GM19043 (cell line): ENCODE results near the gene RNF144A.
A peak's percentile ranks its signal among the peaks of the same experiment; 100 is the strongest.

ENCODE experiments used
- ATAC-seq: cut with Tn5 transposase; IDR thresholded peaks from one replicate; pipeline ENCODE4 v1.9.1; 2021; ENCODE audit warnings: low read depth; ENCODE audit not compliant: unreplicated experiment

Gene RNF144A

DNA sequence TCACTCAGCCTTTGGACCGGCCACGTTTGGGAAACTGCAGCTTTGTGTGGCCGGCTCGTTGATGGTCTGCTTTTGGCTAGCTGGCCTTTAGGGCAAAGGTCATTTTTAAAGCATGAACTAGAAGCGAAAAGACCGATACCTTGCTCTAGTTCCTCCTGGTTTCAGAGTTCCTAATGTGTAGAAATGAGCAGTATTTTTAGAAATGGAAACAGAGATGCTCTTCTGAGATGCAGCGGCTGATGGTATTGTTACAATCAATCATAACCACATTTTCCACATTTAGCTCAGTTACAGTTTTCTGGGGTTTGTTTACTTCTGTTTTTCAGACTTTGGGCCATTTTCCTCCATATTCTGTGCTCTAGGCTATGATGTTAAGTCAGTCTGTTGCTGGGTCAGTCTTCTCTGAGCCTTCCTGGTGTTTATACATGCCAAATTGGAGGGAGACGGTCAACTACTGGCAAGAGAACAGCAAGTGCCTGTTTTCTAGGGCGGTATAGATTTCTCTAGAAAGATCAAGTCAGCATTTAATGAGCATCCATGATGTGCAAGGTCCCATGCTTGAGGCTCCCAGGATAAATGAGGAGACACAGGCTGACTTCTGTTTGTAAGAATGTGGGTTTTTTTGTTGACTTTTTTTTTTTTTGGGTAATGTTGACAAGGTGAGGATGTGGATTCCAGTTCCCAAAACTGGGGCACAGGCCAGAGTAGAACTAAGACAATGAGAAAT is 28.0 kb downstream of the RNF144A start:
- ATAC-seq, result peak; percentile 90

DNA sequence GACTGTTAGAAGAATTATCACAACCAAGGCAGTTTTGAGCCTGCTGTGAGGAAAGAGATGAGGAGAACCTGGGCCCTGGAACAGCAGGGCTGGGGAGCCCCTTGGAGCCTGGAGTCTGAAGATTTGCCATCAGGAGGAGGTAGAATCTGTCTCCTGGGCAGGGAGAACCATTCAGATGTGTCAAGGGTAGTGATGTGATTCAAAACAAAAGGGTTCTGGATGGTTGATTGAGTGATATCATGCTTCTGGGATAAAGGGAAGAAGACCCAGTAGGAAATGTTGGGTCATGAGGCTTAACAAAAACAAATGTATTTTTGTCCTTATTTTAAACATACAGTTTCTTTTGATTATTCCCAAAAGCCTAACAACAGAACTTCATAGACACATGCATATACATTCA is 28.6 kb downstream of the RNF144A start:
- no peak for ATAC-seq

DNA sequence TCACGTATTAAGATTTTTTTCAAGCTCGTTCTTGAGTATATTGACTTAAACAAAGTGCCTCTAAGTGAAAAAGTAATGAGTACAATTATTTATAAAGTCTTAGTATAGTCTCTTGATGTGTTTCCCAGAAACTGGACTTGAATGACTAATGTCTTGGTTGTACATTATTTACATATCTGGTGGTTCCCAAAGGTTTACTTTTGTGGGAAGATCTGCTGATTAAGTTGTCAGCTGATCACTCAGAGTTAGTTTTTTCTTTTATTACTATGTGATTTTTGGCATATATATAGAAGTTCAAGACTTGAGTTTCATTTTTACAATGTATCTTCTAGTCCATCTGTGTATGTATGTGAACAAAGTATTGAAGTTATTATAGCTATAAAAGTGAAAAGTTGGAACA is 29.5 kb downstream of the RNF144A start:
- no peak for ATAC-seq

DNA sequence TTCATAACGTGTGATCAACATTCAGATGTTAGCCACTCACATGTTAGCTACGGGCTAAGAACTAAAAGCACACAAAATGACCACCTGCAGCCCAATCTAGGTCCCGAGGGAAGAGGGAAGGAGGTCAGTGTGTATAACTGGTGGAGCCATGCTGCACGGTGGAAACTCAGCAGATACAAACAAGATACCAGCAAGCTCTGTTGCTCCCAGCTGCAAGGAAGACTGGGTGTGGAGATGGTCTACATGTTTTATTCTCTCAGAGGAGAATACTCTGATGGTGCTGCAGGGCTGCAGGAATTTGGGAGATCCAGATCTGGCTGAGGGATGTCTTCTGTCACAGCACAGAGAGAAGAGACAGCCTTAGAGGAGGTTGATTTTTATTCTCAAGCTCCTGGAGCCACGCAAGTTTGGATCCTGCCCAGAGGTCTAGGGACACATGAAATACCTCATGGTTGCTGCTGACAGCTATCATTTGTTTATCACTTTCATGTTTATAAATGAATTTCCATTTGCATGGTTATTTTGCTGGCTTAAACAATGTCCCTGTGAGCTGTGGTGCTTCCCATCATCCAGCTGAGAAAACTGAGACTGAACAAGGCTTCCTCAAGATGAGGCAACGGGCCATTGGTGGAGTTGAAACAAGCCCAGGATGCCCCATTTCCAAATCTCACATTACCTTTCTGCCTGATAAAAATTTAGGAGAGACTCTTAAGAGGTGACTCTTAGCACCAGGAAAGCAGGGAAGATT is 30.9 kb downstream of the RNF144A start:
- no peak for ATAC-seq

DNA sequence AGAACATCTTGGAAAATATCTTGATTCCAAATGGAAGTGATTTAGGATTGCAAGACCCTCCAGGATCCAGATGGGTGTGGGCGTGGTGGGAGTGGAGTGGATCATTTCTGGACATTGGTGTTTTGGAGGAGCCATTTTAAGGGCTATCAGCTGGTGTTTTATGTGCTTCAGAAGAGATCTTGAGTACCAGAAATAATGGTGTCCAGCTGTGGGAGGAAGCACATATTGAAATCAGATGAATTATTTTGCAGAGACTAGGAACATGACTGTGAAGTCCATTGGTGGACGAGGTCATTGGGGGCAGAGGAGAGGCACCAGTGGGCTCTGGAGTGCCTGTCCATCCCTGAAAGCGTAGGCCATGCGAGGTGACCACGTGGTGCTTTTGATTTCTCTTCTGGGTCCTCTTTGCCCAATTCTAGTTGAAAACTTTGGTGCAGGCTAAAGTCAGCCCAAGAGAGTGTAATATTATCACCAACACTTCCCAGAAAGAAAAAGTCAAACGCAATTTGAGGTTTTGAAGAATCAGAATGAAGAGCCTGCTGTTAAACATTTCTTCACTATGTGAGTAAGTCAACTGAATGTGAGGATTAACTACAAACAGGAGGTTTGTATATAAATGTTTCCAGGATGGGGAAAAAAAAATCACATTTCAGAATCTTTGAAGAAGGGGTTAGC is 31.6 kb downstream of the RNF144A start:
- ATAC-seq, result no peak

DNA sequence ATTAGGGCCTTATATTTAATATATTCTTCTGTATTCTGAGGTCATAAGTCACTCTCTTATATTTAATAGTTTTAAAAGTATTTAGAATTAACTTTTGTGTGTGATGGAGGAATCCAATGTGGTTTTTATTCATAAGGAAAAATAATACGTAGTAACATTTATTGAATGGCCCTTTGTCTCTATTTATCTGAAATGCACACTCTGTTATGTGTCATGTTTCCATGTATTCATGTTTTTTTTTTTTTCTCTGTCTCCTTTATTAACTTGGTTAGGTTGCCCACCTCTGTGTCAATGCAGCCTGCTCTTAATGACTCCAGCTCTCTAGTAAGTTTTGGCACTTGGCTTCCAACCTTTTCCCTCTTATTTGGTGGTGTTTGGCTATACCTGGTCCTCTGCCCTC is 33.8 kb downstream of the RNF144A start:
- no peak for ATAC-seq

DNA sequence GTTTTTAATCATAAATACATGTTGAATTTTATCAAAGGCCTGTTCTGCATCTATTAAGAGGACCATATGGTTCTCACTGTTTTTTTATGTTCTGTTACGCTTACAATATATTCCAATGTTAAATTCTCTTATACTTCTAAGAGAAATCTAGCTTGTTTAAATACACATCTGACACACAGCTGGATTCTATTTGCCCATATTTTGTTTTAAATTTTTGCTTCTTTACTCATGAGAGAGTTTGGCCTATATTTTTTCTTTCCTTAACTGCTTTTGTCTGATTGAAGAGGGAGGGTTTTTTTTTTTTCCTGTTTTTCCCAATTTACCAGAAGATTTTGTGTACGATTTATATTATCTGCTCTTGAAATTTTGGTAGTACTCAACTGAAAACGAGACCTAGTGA is 34.9 kb downstream of the RNF144A start:
- no peak for ATAC-seq

DNA sequence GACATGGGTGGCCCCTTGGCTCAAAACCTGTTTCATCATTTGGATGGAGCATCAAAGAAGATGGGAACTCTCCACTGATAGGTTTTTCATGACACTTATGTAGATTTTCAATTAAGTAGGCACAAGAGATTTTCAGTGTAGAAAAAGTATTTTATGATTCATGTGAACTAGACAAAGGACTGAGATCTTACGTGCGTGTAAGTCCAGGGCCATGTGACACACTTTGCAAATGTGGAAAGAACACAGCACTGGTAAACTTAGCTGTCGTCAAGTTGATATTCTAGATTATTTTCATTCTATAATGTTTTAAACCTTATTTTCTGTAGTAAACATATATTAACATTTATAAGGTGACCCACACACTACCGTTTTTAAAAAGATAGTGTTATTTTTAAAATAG is 37.4 kb downstream of the RNF144A start:
- ATAC-seq, result no peak

DNA sequence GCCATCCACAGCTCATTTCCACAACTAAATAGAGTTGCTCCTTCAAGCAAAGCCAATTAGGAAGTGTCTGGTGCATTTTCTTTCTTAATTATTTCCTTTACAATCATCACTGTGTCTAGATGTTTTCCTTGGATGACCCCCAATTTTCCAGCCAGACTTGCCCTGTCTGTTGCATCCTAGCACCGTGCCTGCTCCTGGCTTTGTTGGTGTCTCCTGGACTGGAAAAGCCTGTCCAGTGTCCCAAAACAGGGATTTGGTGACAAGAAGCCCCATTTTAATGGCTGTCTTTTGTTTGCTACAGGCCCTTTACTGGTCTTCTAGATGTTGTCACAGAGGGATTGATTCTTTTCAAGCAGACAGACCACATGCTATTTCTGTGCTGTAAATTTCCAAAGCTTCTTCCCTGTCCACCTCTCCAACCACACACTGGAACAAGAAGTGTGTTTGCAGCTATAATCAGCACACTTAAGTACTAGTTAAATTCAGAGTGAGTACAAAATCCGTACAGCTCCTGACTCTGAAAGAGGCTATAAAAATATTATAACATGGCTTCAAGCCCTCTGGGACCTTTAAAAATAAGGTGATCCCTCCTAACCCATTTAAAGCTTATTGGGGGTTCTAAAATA is 38.4 kb downstream of the RNF144A start:
- no peak for ATAC-seq

DNA sequence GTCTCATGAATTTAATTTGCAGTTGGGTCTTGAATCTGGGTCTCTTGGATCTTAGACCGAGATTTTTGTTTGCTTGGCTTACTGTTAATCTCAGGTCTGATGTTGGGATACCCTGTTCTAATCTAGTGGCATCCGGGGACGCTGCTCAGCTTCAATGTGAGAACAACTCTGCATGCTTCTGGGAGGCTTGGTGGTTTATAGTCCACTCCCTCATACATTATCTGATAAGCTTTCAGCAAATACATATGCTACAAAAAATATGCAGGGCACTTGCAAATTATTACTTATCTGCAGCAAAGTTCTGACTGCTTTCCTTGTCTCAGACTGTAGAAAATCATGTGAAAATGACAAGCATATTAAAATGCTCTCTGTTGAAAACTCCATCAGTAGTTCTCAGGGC is 39.4 kb downstream of the RNF144A start:
- ATAC-seq, result no peak

DNA sequence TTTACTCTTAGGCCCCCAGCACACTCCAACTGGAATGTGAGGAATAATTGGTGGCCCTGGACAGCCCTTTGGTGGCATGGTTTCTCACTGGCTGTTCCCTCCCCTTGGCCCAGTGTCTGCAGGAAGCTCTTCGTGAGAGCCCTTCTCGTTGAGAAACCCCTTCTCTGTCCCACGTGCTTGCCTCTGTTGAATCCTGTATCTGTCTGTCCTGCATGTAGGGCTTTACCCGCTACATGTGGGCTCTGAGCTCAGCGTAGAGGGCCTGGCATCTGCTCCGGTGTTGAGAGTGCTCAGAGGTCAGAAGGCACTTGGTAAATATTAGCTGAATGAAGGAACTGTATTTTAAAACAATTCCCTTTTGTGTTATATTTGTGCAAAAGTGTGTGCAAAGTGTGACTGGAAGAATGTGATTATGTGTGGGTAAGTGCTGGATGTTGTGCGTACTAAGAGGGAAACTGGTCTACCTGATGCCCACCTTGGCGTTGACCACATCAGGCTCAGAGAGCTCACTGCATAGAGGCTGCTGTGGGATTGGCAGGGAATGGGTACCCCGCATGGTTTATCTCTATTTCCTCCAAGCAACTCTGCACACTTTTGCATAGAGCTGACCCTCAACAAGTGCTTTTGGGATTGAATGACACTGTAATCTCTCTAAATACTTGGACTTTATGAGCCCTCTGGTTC is 40.0 kb downstream of the RNF144A start:
- ATAC-seq, result no peak

DNA sequence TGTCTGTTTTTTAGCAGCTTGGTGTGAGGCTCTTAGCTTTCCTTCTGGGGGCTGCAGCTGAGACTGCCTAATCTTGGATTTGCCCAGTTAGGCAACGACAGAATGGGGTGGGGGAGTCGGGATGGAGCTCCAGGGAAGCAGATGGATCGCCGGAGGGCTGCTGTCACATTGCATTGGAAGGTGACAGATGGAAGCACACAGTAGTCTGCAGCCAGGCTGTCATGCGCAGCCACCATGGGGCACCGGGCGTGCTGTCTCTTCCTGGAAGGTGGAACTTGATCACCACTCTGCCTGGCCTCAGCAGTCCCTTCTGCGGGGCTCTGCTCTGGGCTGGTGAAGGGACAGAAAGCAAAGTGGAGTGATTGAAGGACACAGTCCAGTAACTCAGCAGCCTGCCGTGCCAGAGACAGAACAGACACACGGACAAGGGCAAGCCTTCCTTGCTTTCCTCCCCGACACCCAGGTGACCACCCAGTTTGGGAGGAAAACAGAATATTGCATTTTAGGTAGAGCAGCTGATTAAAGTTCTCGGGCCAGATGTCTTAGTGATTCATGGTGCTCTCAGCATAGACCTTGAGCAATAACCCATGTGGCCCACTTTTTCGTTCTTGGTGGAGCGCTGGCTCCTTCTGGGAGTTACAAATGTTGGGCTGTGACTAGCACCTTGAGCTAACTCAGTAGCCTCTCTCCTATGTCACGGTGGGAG is 40.9 kb downstream of the RNF144A start:
- ATAC-seq, result no peak

DNA sequence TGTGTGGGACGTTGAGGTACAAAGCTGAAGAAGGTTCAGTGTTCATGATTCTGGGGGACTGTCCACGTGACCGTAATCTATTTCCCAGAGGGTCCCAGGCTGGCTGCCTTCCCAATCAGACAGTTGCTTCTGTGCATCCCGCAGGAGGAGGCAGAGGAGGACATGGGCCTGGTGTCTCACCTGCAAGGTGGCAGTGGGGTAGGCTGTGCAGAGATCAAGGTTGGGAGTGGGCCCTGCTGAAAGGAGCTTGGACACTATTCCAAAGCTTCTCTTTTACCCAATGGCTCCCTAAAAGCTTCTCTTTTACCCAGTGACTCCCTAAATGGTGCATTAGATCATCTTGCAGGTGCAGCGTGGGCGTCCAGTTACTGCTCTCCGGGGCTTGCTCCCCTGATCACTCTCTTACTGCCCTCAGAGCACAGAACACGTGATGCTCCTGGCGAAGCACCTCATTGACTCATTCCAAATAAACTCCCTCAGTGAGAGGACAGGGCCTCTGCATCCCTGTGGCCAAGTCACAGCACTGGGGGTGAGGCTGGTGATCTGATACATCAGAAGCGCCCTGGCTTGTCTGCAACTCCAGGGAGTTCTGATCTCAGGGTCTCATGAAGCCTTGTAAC is 41.5 kb downstream of the RNF144A start:
- ATAC-seq, result no peak

DNA sequence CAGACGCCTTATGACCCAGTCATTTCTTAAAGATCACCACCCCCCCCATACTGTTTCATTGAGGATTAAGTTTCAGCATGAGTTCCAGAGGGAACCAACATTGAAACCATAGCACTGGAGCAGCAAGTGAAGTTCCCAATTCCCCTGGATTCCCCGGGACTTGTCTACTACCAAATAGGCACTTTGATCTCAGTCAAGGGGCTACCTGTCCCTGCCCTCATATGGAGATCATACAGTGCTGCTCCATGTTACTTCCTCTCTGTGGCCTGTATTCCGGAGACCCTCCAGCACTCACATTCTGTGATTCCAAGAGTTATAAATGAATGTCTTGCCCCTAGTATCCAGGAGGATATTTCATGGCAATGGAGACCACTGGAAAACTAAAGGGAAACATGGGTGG is 42.5 kb downstream of the RNF144A start:
- ATAC-seq, result no peak

DNA sequence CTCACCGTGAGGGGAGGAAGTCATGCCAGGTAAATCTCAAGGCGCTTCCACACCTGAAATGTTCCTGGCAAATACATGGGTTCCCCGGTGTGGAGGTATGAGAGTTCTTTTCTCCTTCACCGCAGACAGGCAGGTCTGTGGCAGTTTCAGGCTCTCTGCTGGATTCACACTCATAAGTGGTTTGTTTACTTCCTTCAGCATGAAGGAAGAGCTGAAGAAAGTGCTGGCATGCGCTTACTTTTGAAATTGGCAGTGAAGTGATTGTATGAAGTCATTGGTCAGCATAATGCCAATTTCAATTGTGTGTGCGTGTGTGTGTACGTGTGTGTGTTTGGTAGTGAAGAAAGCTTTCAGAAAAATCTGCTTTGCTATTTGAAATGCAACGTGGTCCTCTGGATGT is 43.4 kb downstream of the RNF144A start:
- ATAC-seq, result no peak

DNA sequence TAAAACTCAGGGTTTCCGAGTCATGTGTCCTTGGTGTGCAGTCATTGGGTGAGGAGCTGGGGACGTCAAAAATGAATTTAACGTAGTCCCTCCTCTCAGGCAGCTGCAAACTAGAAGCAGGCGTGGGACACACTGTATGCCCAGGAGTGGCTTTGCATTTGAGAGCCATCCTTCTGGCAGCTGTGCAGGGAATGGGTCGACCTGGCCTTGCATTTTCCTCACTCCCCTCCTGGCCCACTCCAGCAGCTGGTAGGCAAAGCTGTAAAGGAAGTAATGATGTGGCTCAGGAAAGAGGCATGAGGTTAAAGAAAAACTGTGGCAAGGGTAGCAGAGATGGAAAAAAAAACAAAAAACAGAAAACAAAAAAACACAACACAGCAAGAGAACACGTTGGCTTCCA is 46.5 kb downstream of the RNF144A start:
- no peak for ATAC-seq

DNA sequence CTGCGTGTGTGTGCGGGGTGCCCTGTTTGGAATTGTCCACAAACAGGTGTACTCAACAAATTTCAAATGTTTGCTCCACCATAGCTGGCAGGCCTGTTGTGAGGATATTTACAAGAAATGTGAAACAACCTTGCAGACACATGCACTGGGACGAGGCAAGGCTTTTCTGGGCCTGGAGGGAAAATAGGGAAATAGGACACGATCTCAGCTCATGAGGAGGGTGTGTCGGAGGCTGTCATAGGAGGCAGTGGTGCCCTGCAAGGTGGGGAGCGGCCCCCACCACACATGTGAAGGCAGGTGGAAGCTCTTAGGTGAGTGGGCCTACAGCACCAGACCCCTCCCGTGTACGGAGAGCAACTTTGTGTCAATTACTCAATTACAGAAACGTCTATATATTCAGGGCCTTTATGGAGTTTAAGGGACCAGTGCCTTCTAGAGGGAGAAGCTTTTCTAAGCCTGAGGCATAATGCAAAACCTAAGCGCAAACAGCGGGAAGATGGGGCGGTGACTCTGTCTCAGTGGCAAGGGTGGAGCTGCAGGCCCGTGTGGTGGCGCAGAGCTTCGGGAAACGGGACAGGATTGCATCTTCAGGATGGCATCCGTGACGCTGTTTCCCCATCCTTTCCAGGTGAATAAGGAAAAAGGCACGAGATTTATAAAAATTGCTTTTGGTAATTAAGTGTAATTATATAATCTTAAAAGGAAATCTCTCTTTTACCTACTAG is 48.0 kb downstream of the RNF144A start:
- no peak for ATAC-seq

DNA sequence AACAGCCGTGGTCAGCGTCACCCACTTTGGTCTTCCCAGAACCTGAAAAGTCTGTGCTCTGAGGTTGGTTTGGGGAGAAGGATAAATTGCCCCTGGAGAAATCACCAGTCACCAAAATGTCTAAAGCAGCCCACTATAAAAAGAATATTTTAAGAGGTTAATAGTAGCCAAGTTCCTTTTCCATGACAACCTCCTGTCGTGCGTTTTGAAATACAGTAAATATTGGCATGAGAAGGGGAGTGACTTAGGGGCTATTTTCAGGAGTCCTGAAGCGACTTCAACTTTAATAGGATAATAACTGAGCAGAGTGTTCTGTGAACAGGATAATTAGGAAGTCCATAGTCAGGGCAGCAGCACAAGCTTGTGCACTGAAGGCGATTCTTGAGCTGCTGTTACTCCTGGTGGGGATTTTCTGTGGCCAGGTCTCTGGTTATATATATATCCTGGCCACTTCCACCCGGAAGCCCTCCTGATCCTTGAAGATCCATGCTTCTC is 49.3 kb downstream of the RNF144A start:
- no peak for ATAC-seq

DNA sequence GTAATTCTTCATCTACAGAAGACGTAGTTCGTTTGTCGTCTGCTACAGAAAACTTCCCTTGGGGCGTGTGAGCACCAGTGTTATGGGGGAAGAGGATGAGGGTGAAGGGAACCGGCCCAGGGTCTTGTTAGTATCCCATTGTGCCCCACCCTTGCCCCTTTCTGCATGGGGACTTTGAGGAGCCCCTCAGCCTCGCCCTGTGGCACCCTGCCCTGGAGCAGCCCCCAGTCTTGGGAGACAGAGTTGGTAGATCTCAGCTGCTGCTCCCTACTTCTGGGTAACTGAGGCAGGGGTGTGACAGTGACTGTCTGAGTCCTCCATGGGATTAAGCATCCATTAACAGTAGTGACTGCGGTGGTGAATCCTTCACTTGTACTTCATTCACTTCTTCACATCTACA is 50.1 kb downstream of the RNF144A start:
- ATAC-seq, result no peak
